ENCODE data around the gene NUP214.
"Not testable (repeated sequence)": the region's sequence is repeated elsewhere in the genome, so short reads cannot be mapped to it uniquely, and the experiment has no call there.

NUP214 gene

DNA sequence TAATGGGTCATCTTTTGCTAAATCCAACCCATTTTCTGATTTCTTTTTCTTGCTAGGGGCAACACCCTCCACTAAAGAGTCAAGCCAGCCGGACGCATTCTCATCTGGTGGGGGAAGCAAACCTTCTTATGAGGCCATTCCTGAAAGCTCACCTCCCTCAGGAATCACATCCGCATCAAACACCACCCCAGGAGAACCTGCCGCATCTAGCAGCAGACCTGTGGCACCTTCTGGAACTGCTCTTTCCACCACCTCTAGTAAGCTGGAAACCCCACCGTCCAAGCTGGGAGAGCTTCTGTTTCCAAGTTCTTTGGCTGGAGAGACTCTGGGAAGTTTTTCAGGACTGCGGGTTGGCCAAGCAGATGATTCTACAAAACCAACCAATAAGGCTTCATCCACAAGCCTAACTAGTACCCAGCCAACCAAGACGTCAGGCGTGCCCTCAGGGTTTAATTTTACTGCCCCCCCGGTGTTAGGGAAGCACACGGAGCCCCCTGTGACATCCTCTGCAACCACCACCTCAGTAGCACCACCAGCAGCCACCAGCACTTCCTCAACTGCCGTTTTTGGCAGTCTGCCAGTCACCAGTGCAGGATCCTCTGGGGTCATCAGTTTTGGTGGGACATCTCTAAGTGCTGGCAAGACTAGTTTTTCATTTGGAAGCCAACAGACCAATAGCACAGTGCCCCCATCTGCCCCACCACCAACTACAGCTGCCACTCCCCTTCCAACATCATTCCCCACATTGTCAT is 72.0 kb downstream of the NUP214 start:
- DNase-seq (ENCODE audit: extremely low read depth, low read depth): no peak
- TF ChIP-seq, protein P1, sequence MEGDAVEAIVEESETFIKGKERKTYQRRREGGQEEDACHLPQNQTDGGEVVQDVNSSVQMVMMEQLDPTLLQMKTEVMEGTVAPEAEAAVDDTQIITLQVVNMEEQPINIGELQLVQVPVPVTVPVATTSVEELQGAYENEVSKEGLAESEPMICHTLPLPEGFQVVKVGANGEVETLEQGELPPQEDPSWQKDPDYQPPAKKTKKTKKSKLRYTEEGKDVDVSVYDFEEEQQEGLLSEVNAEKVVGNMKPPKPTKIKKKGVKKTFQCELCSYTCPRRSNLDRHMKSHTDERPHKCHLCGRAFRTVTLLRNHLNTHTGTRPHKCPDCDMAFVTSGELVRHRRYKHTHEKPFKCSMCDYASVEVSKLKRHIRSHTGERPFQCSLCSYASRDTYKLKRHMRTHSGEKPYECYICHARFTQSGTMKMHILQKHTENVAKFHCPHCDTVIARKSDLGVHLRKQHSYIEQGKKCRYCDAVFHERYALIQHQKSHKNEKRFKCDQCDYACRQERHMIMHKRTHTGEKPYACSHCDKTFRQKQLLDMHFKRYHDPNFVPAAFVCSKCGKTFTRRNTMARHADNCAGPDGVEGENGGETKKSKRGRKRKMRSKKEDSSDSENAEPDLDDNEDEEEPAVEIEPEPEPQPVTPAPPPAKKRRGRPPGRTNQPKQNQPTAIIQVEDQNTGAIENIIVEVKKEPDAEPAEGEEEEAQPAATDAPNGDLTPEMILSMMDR (IDR thresholded peaks at IDR 0.05; ENCODE audit: low read depth, low read length): no peak

DNA sequence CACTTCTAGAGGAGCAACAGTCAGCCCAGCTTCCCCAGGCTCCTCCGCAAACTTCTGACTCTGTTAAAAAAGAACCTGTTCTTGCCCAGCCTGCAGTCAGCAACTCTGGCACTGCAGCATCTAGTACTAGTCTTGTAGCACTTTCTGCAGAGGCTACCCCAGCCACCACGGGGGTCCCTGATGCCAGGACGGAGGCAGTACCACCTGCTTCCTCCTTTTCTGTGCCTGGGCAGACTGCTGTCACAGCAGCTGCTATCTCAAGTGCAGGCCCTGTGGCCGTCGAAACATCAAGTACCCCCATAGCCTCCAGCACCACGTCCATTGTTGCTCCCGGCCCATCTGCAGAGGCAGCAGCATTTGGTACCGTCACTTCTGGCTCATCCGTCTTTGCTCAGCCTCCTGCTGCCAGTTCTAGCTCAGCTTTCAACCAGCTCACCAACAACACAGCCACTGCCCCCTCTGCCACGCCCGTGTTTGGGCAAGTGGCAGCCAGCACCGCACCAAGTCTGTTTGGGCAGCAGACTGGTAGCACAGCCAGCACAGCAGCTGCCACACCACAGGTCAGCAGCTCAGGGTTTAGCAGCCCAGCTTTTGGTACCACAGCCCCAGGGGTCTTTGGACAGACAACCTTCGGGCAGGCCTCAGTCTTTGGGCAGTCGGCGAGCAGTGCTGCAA is 72.8 kb downstream of the NUP214 start:
- TF ChIP-seq, protein P1 (IDR thresholded peaks at IDR 0.05; ENCODE audit: low read depth, low read length): no peak
- DNase-seq (ENCODE audit: extremely low read depth, low read depth): no peak

DNA sequence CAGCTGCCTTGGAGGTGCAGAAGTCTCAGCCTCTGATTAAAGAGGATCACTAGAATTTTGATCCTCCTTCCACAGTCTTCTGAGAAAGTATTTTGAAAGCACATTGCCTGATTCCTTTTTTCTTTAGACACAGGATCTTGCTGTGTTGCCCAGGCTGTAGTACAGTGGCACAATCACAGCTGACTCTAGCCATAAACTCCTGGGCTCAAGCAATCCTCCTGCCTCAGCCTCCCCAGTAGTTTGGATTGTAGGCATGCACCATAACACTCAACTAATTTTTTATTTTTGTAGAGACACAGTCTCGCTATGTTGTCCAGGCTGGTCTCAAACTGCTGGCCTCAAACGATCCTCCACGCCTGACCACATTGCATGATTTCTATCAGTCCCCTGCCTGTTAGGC is 76.5 kb downstream of the NUP214 start:
- DNase-seq (ENCODE audit: extremely low read depth, low read depth): no peak
- TF ChIP-seq, protein P1 (IDR thresholded peaks at IDR 0.05; ENCODE audit: low read depth, low read length): no peak

DNA sequence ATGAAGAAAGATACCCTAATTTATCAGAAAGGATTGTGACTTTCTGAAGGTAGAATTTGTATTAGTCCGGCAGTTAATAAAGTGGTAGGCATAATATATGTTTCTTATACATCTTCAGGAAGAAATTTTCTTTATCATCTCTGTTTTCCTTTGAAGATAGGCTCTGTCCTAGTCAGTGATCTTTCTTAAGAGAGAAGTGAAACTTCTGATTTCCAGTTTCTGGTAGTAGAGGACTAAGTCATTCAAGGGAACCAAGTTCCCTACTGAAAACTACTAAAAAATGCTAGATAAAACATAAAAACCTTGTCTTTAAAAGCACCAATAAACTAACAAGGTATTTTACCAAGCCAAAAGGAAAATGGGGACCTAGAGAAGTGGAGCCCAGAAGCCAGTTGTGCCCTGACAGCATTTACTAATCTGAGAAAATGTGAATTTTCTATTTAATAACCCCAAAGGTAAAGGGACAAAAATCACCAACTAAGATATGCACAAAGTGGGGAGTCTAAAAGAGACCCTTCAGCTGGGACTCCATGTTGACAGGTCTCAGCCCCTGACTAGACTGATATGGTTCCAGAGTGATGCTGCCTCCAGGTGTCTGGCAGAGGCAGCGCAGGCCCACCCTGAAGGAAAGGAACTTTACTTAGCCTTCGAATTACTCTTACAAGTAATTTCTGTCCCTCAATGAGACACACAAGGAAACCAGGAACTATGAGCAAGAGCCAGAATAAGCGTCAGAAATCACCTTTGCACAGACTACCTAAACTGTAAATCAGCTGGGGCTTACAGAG is 78.2 kb downstream of the NUP214 start:
- TF ChIP-seq, protein P1 (IDR thresholded peaks at IDR 0.05; ENCODE audit: low read depth, low read length): peak; percentile 6
- no peak for DNase-seq (ENCODE audit: extremely low read depth, low read depth)

DNA sequence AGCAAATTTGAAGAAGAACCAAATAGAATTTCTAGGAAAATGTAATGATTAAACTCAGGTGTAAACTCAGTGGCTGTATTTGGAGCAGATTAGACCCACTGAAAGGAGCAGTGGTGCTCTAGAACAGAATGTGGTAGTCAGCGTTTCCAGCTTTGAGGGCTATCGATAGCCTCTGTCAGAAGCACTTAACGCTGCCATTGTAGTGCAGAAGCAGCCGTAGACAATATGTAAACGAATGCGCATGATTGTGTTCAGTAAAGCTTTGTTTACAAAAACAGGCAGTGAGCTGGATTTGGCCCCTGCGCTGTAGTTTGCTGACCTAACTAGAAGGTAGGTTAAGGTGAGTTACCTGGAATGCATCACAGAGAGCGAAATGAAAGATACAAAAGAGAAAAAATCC is 78.9 kb downstream of the NUP214 start:
- TF ChIP-seq, protein P1 (IDR thresholded peaks at IDR 0.05; ENCODE audit: low read depth, low read length): no peak
- no peak for DNase-seq (ENCODE audit: extremely low read depth, low read depth)

DNA sequence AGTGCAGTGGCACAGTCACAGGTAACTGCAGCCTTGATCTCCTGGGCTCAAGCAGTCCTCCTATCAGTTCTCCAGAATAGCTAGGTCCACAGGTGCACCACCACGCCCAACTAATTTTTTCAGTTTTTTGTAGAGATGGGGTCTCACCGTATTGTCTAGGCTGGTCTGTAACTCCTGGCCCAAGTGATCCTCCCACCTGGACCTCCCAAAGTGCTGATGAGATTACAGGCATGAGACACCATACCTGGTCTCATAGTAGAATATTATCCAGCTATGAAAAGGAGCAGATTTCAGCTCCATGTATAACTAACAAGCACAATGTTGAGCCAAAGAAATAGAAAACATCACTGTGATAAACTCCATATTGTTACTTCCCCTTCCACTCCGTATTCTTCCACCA is 81.1 kb downstream of the NUP214 start:
- TF ChIP-seq, protein P1 (IDR thresholded peaks at IDR 0.05; ENCODE audit: low read depth, low read length): no peak
- no peak for DNase-seq (ENCODE audit: extremely low read depth, low read depth)

DNA sequence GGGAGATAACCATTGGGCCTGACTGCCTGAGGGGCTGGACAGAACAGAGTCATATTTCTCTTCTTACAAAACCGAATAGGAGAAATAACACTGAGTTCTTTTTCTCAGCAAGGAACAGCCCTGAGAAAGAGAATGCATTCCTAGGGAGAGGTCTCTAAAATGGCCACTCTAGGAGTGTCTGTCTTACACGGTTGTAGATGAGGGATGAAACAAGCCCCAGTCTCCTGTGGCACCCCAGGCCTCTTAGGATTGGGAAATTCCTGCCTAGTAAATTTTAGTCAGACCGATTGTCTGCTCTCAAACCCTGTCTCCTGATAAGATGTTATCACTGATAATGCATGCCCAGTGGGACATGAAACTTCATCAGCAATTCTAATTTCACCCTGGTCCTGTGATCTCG is 86.5 kb downstream of the NUP214 start:
- not testable (repeated sequence) for DNase-seq (ENCODE audit: extremely low read depth, low read depth)
